ENCODE measurements around the gene SORCS3.

GRCh38 chr10:104591441-104591840 lies 49.6 kb upstream of the SORCS3 start:
- TF ChIP-seq POLR2A (IDR thresholded peaks at IDR 0.05) (no peak), CTCF (IDR thresholded peaks at IDR 0.05) (no peak)

Measured in esophagus squamous epithelium (tissue), 4 donors.